LNCaP clone FGC (cell line): ENCODE data around the gene ZBTB20.
A peak's percentile ranks its signal among the peaks of the same experiment; 100 is the strongest.

Source experiments
- DNase-seq: peaks from one replicate; pipeline ENCODE4 v3.0.0-alpha.2; 2011; ENCODE audit warnings: low read depth
- H3K4me3 ChIP-seq: 2 replicates; pipeline ENCODE4 v1.5.1; 2011; ENCODE audit warnings: mild to moderate bottlenecking, low read depth, low read length, control low read depth
- CTCF ChIP-seq: IDR thresholded peaks from 2 replicates; pipeline ENCODE4 v1.5.1; 2012; ENCODE audit warnings: mild to moderate bottlenecking; ENCODE audit not compliant: control insufficient read depth, insufficient read depth; ENCODE audit errors: extremely low read depth

ZBTB20 gene

DNA sequence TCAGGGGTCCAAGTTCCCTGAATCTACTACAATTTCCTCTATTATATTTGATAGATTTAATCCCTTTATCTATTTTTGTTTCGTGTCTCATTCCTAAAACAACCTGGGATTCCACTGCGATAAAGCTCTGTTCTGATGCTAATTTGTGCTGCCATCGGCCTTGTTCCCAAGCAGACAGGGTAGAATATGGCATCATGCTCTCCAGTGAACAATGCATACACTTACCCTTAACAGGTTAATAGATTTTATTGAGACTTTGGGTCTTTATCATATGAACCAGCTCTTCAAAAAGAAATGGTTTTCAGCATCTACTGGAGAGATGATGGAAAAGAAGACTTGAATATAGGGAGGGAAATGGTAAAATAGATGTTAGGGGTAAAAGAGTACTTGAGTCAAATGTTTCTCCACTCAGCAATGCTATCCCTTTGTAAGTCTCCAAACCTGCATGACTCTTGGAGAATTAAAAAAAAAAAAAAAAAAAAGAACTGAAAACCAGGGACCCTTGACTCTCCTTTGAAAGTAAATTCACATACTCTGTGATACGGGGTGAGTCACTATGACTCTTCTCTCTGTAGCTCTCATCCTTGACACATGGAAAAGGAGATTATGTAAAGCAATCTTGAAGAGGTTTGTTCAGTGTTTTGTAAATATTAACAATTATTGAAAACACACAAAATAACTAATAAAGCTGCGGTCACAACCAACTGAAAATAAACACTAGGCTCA lies 268.8 kb downstream of the ZBTB20 start:
- no peak for TF ChIP-seq CTCF
- no peak overlapping the region for H3K4me3 ChIP-seq
- no peak for DNase-seq

- no peak overlapping the region for H3K4me3 ChIP-seq
- peak; percentile 59 for DNase-seq
- no peak for TF ChIP-seq CTCF
Measured at GRCh38 chr3:114877378-114878113, 269.5 kb downstream of the ZBTB20 start.

DNA sequence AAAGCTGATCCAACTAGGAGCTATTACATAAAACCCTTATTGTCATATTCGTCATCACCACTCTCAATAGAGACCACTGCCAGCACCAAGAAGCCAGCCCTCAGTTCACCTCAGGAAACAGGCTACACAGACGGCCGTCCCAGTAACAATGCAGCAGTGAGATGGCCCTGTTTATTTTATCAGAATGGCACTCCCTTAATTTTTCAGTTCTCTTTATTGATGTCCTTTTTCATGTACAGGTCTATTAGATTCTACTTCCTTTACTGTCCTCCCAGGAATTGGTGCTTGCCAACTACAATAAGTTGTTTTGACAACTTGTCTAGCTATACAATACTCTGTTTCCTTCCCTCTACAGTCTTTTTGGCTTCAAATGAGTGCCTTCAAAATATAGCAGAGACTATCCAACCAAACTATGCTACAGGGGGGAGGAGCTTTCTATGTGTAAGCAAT lies 272.5 kb downstream of the ZBTB20 start:
- TF ChIP-seq CTCF, result no peak

GRCh38 chr3:114873591-114873990 lies 273.5 kb downstream of the ZBTB20 start:
- no peak for TF ChIP-seq CTCF
- H3K4me3 ChIP-seq, result no peak overlapping the region
- DNase-seq, result no peak

More for the DNA sequence above, 272.5 kb downstream of the ZBTB20 start:
- no peak overlapping the region for H3K4me3 ChIP-seq
- no peak for DNase-seq

- TF ChIP-seq CTCF, result no peak
- DNase-seq, result no peak
Measured at GRCh38 chr3:114872588-114872987, 274.5 kb downstream of the ZBTB20 start.

GRCh38 chr3:114872050-114872449 lies 275.0 kb downstream of the ZBTB20 start:
- no peak for DNase-seq
- no peak for TF ChIP-seq CTCF
- H3K4me3 ChIP-seq, result no peak overlapping the region

More at GRCh38 chr3:114872588-114872987, 274.5 kb downstream of the ZBTB20 start:
- no peak overlapping the region for H3K4me3 ChIP-seq
